ENCODE measurements around the gene GFRAL. TPM values are rescaled to one million over a fixed set of nuclear protein-coding genes. Genes with fewer than 3 reads are reported as not detected.

Gene GFRAL
- total RNA-seq, 1 experiment from 2014 or later, result not detected

GRCh38 chr6:55448451-55448850 is 121.2 kb downstream of the GFRAL start:
- no peaks in the 10 kb centered on the region for H3K27me3 ChIP-seq (replicated peaks; ENCODE audit: control insufficient read depth, insufficient read depth, low read length)
- H3K9me3 ChIP-seq, result no peaks in the 10 kb centered on the region
- H3K9me3 Mint-ChIP-seq (ENCODE audit: unreplicated experiment), result no peaks in the 10 kb centered on the region
- no peak overlapping the region for H3K4me3 Mint-ChIP-seq (ENCODE audit: unreplicated experiment)
- no peaks in the 10 kb centered on the region for H3K36me3 Mint-ChIP-seq (ENCODE audit: insufficient read depth, unreplicated experiment)
- ChIA-PET POLR2A (no interaction called here), CTCF (no interaction called here)
- TF ChIP-seq CTCF (IDR thresholded peaks at IDR 0.05; ENCODE audit: insufficient read depth in 1 of 2, low read depth in 1 of 2, low read length in 1 of 2, severe bottlenecking in 1 of 2, unreplicated experiment in 1 of 2), result no peak
- H3K36me3 ChIP-seq (ENCODE audit: control insufficient read depth, insufficient read depth, low read length), result no peaks in the 10 kb centered on the region
- BruUV-seq (replicated peaks), result no TSS peak
- no peak overlapping the region for H3K4me3 ChIP-seq (ENCODE audit: low read depth, low read length)
- H3K27me3 Mint-ChIP-seq (ENCODE audit: insufficient read depth, unreplicated experiment), result no peaks in the 10 kb centered on the region
- no peaks in the 10 kb centered on the region for H3K4me1 Mint-ChIP-seq (ENCODE audit: low read depth, unreplicated experiment)
- H3K27ac Mint-ChIP-seq (ENCODE audit: unreplicated experiment), result no peak overlapping the region
- intact Hi-C loops (cut with micrococcal nuclease; ENCODE audit: unreplicated experiment), result loop anchor here (5.0 kb wide), 1 partner anchor 79 kb away; no protein-coding TSS in a partner anchor
- peaks cover 6% of the 10 kb centered on the region for H3K4me1 ChIP-seq
- no peak for DNase-seq

- peak in 1 of 2 experiments; percentile 35 for DNase-seq
- TF ChIP-seq CTCF (IDR thresholded peaks at IDR 0.05; ENCODE audit: insufficient read depth in 1 of 2, low read depth in 1 of 2, low read length in 1 of 2, severe bottlenecking in 1 of 2, unreplicated experiment in 1 of 2), result peak; percentile 21 to 51
- no TSS peak for BruUV-seq (replicated peaks)
- Histone ChIP-seq H3K36me3 (ENCODE audit: control insufficient read depth, insufficient read depth, low read length) (no peaks in the 10 kb centered on the region), H3K9me3 (no peaks in the 10 kb centered on the region), H3K4me3 (ENCODE audit: low read depth, low read length) (no peak overlapping the region), H3K27me3 (replicated peaks; ENCODE audit: control insufficient read depth, insufficient read depth, low read length) (no peaks in the 10 kb centered on the region), H3K4me1 (no peaks in the 10 kb centered on the region)
- no peak overlapping the region for H3K4me3 Mint-ChIP-seq (ENCODE audit: unreplicated experiment)
- no peak overlapping the region for H3K27ac Mint-ChIP-seq (ENCODE audit: unreplicated experiment)
- POLR2A ChIA-PET, result no interaction called here
- no peaks in the 10 kb centered on the region for H3K4me1 Mint-ChIP-seq (ENCODE audit: low read depth, unreplicated experiment)
- no peaks in the 10 kb centered on the region for H3K36me3 Mint-ChIP-seq (ENCODE audit: insufficient read depth, unreplicated experiment)
- CTCF ChIA-PET, result no interaction called here
- H3K9me3 Mint-ChIP-seq (ENCODE audit: unreplicated experiment), result no peaks in the 10 kb centered on the region
- intact Hi-C loops (cut with micrococcal nuclease; ENCODE audit: unreplicated experiment), result loop anchor here (1.0 to 5.0 kb wide), 4 partner anchors 78 to 504 kb away; no protein-coding TSS in a partner anchor
- H3K27me3 Mint-ChIP-seq (ENCODE audit: insufficient read depth, unreplicated experiment), result no peaks in the 10 kb centered on the region
Observed at GRCh38 chr6:55449225-55449624, 122.0 kb downstream of the GFRAL start.

GRCh38 chr6:55450005-55450404 is 122.7 kb downstream of the GFRAL start:
- Mint-ChIP-seq H3K4me1 (ENCODE audit: low read depth, unreplicated experiment) (no peaks in the 10 kb centered on the region), H3K27ac (ENCODE audit: unreplicated experiment) (no peak overlapping the region), H3K9me3 (ENCODE audit: unreplicated experiment) (no peaks in the 10 kb centered on the region), H3K36me3 (ENCODE audit: insufficient read depth, unreplicated experiment) (no peaks in the 10 kb centered on the region), H3K27me3 (ENCODE audit: insufficient read depth, unreplicated experiment) (no peaks in the 10 kb centered on the region), H3K4me3 (ENCODE audit: unreplicated experiment) (no peak overlapping the region)
- intact Hi-C loops (cut with micrococcal nuclease; ENCODE audit: unreplicated experiment), result no loop called here
- no peaks in the 10 kb centered on the region for H3K9me3 ChIP-seq
- CTCF ChIA-PET, result no interaction called here
- no peak for DNase-seq
- no peak overlapping the region for H3K4me3 ChIP-seq (ENCODE audit: low read depth, low read length)
- no peaks in the 10 kb centered on the region for H3K27me3 ChIP-seq (replicated peaks; ENCODE audit: control insufficient read depth, insufficient read depth, low read length)
- POLR2A ChIA-PET, result no interaction called here
- no peaks in the 10 kb centered on the region for H3K36me3 ChIP-seq (ENCODE audit: control insufficient read depth, insufficient read depth, low read length)
- no peaks in the 10 kb centered on the region for H3K4me1 ChIP-seq
- BruUV-seq (replicated peaks), result no TSS peak
- TF ChIP-seq CTCF (IDR thresholded peaks at IDR 0.05; ENCODE audit: insufficient read depth in 1 of 2, low read depth in 1 of 2, low read length in 1 of 2, severe bottlenecking in 1 of 2, unreplicated experiment in 1 of 2), result no peak

Other genes starting within 250 kb of the GFRAL start
- gene HCRTR2, start 153.0 kb upstream of the GFRAL start, total RNA-seq (2022), result 0.63 and 1.3 TPM in 2 replicates